Cardiac muscle cell (in vitro differentiated cells and primary cell): ENCODE results near the gene ENO2. TPM values are rescaled to one million over a fixed set of nuclear protein-coding genes. Genes with fewer than 3 reads are reported as not detected.

Source experiments
- DNase-seq, 2 donors: peaks; one replicate each; pipeline versions ENCODE4 v3.0.0 to v3.0.0-alpha.2; 2010 to 2017; ENCODE audit warnings: low read depth in 1 of 2, low spot score in 1 of 2
- H3K27ac ChIP-seq: fragments of 200-600 bp; sonication (generic); 2 replicates; pipeline ENCODE4 v1.5.1; 2016
- H3K27me3 ChIP-seq: fragments of 200-600 bp; sonication (generic); 2 replicates; pipeline ENCODE4 v1.6.0; 2016; ENCODE audit warnings: control low read depth
- H3K36me3 ChIP-seq: fragments of 200-600 bp; sonication (generic); 2 replicates; pipeline ENCODE4 v1.5.1; 2016; ENCODE audit warnings: control low read depth
- H3K4me1 ChIP-seq: fragments of 200-600 bp; sonication (generic); 2 replicates; pipeline ENCODE4 v1.8.1; 2017; ENCODE audit warnings: low read depth, mild to moderate bottlenecking, mixed run types
- H3K4me3 ChIP-seq: fragments of 200-600 bp; sonication (generic); 2 replicates; pipeline ENCODE4 v1.5.1; 2016; ENCODE audit warnings: mild to moderate bottlenecking
- H3K9me3 ChIP-seq: fragments of 200-600 bp; sonication (generic); 2 replicates; pipeline ENCODE4 v1.5.1; 2017; ENCODE audit warnings: low read depth, mild to moderate bottlenecking, control low read depth
- polyA plus RNA-seq: library from polyadenylated mRNA; unstranded; fragments of >200 nt; fragmentation: Nextera tagmentation; extraction: Ambion mirVana; gene quantifications from 2 replicates; pipeline ENCODE4 v1.2.1, GENCODE V29; 2016
- total RNA-seq: library from RNA; depleted of rRNA; stranded (reverse); fragments of >200 nt; gene quantifications from 2 replicates; pipeline ENCODE4 v1.2.3, GENCODE V29; 2016
- TF ChIP-seq, protein P1 (sequence below): IDR thresholded peaks from 2 replicates; pipeline ENCODE4 v1.5.1; 2012; ENCODE audit warnings: low read depth, mild to moderate bottlenecking, low read length

Gene ENO2
- total and polyA plus RNA-seq, 2 experiments from 2014 or later = 87.7 to 133 TPM

DNA sequence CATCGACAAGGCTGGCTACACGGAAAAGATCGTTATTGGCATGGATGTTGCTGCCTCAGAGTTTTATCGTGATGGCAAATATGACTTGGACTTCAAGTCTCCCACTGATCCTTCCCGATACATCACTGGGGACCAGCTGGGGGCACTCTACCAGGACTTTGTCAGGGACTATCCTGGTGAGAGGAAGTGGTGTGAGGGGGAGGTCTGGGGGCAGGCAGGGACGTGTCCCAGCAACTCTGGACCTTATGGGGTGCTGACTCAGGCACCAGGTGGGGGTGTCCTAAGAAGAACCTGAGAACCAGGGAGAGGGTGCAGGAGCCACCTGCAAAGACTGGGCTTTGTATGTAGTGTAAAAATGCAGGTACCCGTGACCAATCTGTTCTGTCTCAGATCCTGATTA lies 5.2 kb downstream of the ENO2 start:
- Histone ChIP-seq H3K4me3 (no peak overlapping the region), H3K27ac (no peak overlapping the region), H3K9me3 (no peaks in the 10 kb centered on the region), H3K4me1 (peaks cover 2% of the 10 kb centered on the region), H3K36me3 (peaks cover 9% of the 10 kb centered on the region), H3K27me3 (no peaks in the 10 kb centered on the region)
- TF ChIP-seq, protein P1, sequence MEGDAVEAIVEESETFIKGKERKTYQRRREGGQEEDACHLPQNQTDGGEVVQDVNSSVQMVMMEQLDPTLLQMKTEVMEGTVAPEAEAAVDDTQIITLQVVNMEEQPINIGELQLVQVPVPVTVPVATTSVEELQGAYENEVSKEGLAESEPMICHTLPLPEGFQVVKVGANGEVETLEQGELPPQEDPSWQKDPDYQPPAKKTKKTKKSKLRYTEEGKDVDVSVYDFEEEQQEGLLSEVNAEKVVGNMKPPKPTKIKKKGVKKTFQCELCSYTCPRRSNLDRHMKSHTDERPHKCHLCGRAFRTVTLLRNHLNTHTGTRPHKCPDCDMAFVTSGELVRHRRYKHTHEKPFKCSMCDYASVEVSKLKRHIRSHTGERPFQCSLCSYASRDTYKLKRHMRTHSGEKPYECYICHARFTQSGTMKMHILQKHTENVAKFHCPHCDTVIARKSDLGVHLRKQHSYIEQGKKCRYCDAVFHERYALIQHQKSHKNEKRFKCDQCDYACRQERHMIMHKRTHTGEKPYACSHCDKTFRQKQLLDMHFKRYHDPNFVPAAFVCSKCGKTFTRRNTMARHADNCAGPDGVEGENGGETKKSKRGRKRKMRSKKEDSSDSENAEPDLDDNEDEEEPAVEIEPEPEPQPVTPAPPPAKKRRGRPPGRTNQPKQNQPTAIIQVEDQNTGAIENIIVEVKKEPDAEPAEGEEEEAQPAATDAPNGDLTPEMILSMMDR = no peak
- no peak for DNase-seq

DNA sequence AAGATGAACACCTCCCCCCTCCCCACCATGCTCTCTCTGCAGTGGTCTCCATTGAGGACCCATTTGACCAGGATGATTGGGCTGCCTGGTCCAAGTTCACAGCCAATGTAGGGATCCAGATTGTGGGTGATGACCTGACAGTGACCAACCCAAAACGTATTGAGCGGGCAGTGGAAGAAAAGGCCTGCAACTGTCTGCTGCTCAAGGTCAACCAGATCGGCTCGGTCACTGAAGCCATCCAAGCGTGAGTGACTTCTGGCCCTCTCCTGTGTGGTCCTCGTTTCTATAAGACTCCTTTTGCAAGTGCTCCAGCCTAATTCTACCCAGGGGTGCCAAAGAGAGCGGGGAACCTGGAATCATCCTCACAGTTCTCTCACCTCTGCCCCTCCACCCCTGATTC lies 7.2 kb downstream of the ENO2 start:
- no peak overlapping the region for H3K27ac ChIP-seq
- peaks cover 9% of the 10 kb centered on the region for H3K36me3 ChIP-seq
- H3K4me3 ChIP-seq = no peak overlapping the region
- H3K4me1 ChIP-seq = peaks cover 22% of the 10 kb centered on the region
- no peak for DNase-seq
- no peaks in the 10 kb centered on the region for H3K9me3 ChIP-seq
- H3K27me3 ChIP-seq = no peaks in the 10 kb centered on the region
- TF ChIP-seq, protein P1 = no peak

DNA sequence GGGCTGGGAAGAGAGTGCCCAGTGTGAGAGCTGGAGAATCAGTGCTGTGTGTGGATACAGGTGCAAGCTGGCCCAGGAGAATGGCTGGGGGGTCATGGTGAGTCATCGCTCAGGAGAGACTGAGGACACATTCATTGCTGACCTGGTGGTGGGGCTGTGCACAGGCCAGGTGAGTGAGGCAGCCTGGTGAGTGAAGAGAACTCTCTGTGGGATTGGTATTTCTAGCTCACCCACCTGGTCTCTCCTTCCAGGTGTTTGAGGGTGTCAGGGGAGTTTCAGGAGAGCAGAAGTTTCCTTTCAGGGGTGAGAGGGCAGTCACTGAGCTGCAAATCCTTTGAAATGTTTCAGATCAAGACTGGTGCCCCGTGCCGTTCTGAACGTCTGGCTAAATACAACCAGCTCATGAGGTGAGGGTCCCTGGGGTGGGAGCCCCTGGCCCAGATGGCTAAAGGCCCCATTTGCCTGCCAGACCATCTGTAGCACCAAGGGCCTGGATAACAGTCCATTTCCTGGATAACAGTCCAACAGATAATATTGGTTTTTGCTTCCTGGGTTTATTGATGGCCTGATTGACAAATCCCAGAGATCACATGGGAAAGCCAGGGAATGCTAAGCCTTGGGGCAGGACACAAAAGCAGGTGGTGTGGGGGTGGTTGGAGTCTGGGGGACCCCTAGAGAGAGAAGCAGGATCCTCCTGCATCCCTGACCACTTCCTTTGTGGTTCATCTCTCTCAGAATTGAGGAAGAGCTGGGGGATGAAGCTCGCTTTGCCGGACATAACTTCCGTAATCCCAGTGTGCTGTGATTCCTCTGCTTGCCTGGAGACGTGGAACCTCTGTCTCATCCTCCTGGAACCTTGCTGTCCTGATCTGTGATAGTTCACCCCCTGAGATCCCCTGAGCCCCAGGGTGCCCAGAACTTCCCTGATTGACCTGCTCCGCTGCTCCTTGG lies 7.9 kb downstream of the ENO2 start:
- H3K4me3 ChIP-seq = no peak overlapping the region
- peaks cover 29% of the 10 kb centered on the region for H3K4me1 ChIP-seq
- H3K9me3 ChIP-seq = no peaks in the 10 kb centered on the region
- no peaks in the 10 kb centered on the region for H3K27me3 ChIP-seq
- no peak for DNase-seq
- H3K36me3 ChIP-seq = peaks cover 9% of the 10 kb centered on the region
- no peak overlapping the region for H3K27ac ChIP-seq
- TF ChIP-seq, protein P1 = no peak

DNA sequence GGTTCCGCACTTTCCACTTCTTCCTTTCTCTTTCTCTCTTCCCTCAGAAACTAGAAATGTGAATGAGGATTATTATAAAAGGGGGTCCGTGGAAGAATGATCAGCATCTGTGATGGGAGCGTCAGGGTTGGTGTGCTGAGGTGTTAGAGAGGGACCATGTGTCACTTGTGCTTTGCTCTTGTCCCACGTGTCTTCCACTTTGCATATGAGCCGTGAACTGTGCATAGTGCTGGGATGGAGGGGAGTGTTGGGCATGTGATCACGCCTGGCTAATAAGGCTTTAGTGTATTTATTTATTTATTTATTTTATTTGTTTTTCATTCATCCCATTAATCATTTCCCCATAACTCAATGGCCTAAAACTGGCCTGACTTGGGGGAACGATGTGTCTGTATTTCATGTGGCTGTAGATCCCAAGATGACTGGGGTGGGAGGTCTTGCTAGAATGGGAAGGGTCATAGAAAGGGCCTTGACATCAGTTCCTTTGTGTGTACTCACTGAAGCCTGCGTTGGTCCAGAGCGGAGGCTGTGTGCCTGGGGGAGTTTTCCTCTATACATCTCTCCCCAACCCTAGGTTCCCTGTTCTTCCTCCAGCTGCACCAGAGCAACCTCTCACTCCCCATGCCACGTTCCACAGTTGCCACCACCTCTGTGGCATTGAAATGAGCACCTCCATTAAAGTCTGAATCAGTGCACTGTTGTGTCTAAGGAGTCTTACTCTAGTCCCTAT lies 8.8 kb downstream of the ENO2 start:
- Histone ChIP-seq H3K36me3 (peaks cover 6% of the 10 kb centered on the region), H3K9me3 (no peaks in the 10 kb centered on the region), H3K4me1 (peaks cover 29% of the 10 kb centered on the region), H3K27me3 (no peaks in the 10 kb centered on the region), H3K4me3 (no peak overlapping the region), H3K27ac (no peak overlapping the region)
- TF ChIP-seq, protein P1 = no peak
- DNase-seq = no peak

DNA sequence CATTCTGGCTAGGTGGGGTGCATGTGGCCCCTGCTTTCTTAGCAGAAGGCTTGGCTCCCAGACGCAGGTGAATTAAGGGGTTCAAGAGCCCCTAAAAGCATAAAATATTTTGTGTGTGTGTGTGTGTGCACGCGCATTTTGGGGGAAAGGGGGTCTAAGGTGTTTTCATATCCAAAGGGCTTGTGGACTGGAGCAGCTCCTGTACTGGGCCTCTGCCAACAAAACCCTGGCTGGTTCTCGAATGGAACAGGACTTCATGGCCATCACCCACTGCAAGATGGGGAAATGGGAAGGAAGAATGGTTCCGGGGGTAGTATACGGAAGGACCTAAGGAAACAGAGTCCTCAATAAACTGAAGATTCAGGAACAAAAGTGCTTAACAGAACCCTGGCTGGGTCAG lies 9.5 kb downstream of the ENO2 start:
- Histone ChIP-seq H3K27ac (no peak overlapping the region), H3K9me3 (no peaks in the 10 kb centered on the region), H3K4me3 (no peak overlapping the region), H3K27me3 (no peaks in the 10 kb centered on the region), H3K36me3 (peaks cover 6% of the 10 kb centered on the region), H3K4me1 (peaks cover 29% of the 10 kb centered on the region)
- TF ChIP-seq, protein P1 = no peak
- no peak for DNase-seq
